Measurements from ENCODE around the gene ARAF.

Gene ARAF

GRCh38 chrX:47574547-47575301 is 13.7 kb downstream of the ARAF start:
- no peak for ATAC-seq
- TF ChIP-seq ARNTL (CRISPR knock-in tag; IDR thresholded peaks at IDR 0.05; ENCODE audit: borderline replicate concordance, low read depth), result no peak
- TF ChIP-seq ZFP30 (CRISPR knock-in tag; IDR thresholded peaks at IDR 0.05), result no peak
- TF ChIP-seq ZNF70 (CRISPR knock-in tag; IDR thresholded peaks at IDR 0.05), result no peak
- TF ChIP-seq ZFP3 (CRISPR knock-in tag; IDR thresholded peaks at IDR 0.05), result no peak
- no peak for TF ChIP-seq CREB5 (CRISPR knock-in tag; IDR thresholded peaks at IDR 0.05; ENCODE audit: low read depth)
- TF ChIP-seq TOX (CRISPR knock-in tag; IDR thresholded peaks at IDR 0.05; ENCODE audit: borderline replicate concordance), result no peak
- no peak for TF ChIP-seq ZNF8 (CRISPR knock-in tag; IDR thresholded peaks at IDR 0.05)
- TF ChIP-seq OSR1 (CRISPR knock-in tag; IDR thresholded peaks at IDR 0.05), result no peak
- TF ChIP-seq TCF4 (CRISPR knock-in tag; IDR thresholded peaks at IDR 0.05; ENCODE audit: borderline replicate concordance), result no peak
- TF ChIP-seq TSHZ2 (CRISPR knock-in tag; IDR thresholded peaks at IDR 0.05), result no peak
- no peak for TF ChIP-seq ZNF565 (CRISPR knock-in tag; conservative IDR thresholded peaks at IDR 0.05; ENCODE audit: low read depth)
- TF ChIP-seq CSDC2 (CRISPR knock-in tag; IDR thresholded peaks at IDR 0.05), result no peak
- TF ChIP-seq BACH2 (CRISPR knock-in tag; IDR thresholded peaks at IDR 0.05; ENCODE audit: borderline replicate concordance), result no peak
- no peak for TF ChIP-seq GLIS3 (CRISPR knock-in tag; IDR thresholded peaks at IDR 0.05)

- TF ChIP-seq ARNTL (CRISPR knock-in tag; IDR thresholded peaks at IDR 0.05; ENCODE audit: borderline replicate concordance, low read depth) (no peak), TSHZ2 (CRISPR knock-in tag; IDR thresholded peaks at IDR 0.05) (no peak), TOX (CRISPR knock-in tag; IDR thresholded peaks at IDR 0.05; ENCODE audit: borderline replicate concordance) (no peak), ZNF70 (CRISPR knock-in tag; IDR thresholded peaks at IDR 0.05) (no peak), SNAI2 (CRISPR knock-in tag; IDR thresholded peaks at IDR 0.05) (no peak), GLIS3 (CRISPR knock-in tag; IDR thresholded peaks at IDR 0.05) (no peak), TCF4 (CRISPR knock-in tag; IDR thresholded peaks at IDR 0.05; ENCODE audit: borderline replicate concordance) (no peak), ISL1 (CRISPR knock-in tag; IDR thresholded peaks at IDR 0.05) (no peak), ZC3H10 (CRISPR knock-in tag; IDR thresholded peaks at IDR 0.05) (no peak), POU6F1 (CRISPR knock-in tag; IDR thresholded peaks at IDR 0.05; ENCODE audit: borderline replicate concordance, low read depth) (no peak), RARB (CRISPR knock-in tag; IDR thresholded peaks at IDR 0.05) (no peak), BACH2 (CRISPR knock-in tag; IDR thresholded peaks at IDR 0.05; ENCODE audit: borderline replicate concordance) (no peak), PPARA (CRISPR knock-in tag; IDR thresholded peaks at IDR 0.05; ENCODE audit: borderline replicate concordance) (no peak), ZFP3 (CRISPR knock-in tag; IDR thresholded peaks at IDR 0.05) (no peak)
- ATAC-seq, result no peak
These were observed 15.3 kb downstream of the ARAF start for GRCh38 chrX:47576021-47576898.

Data from SK-N-SH treated with all-trans-retinoic acid at 6 μM for 48 hours (cell line).